ENCODE data around the gene DNHD1.
"Not testable (repeated sequence)": the region's sequence is repeated elsewhere in the genome, so short reads cannot be mapped to it uniquely, and the experiment has no call there.

Gene DNHD1

DNA sequence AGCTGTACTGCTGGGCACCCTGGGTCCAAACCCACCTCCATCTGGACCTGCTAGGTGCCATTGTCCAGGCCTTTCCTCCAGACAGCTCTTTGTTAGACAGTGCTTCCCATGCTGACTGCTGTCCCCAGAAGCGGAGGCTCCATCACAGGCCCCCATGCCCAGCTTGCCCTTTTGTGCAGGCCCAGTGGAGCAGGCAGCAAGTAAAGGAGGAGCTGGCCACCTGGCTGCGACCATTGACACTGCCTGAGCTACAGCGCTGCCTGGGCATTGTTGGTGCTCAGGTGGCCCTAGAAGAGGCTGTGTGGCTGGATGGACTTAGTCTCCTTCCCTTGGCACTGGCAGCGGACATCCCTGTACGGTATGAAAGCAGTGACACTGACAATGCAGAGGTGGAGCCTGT is 1.5 kb downstream of the DNHD1 start:
- H3K4me3 ChIP-seq (ENCODE audit: extremely low read depth, insufficient read depth, low read length, poor library complexity, severe bottlenecking): no peak overlapping the region
- WGBS, 2 experiments (ENCODE audit: insufficient coverage in 2 of 2): 97% methylated on average over 5 of the region's 5 CpGs
- peaks cover 65% of the 10 kb centered on the region for H3K36me3 ChIP-seq (ENCODE audit: control insufficient read depth, insufficient read depth, low read length)
- H3K27ac ChIP-seq (ENCODE audit: low read depth, low read length, severe bottlenecking): no peak overlapping the region
- H3K9me3 ChIP-seq (ENCODE audit: control insufficient read depth, low read length): no peaks in the 10 kb centered on the region
- H3K4me1 ChIP-seq (ENCODE audit: control insufficient read depth, insufficient read depth, low read length, poor library complexity, severe bottlenecking): peaks cover 3% of the 10 kb centered on the region

DNA sequence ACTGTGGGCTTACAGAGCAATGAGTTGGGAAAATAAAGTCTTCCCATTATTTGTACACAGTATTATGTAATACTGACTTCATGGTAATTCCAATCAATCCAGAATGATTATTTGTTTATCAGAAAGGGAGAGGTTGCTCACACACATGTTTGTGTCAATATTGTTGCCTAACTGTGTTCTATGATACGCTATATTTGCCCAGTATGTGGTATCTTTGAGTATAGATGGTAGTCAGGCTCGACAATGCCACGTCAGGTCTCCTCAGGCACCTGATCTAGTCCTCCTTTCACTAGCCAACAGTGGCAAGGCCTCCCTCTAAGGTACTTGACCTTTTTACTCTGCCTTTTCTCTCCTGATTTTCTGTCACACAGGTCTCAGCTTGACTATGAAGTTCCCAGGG is 5.3 kb downstream of the DNHD1 start:
- Histone ChIP-seq H3K36me3 (ENCODE audit: control insufficient read depth, insufficient read depth, low read length) (peaks cover 49% of the 10 kb centered on the region), H3K9me3 (ENCODE audit: control insufficient read depth, low read length) (no peaks in the 10 kb centered on the region), H3K4me1 (ENCODE audit: control insufficient read depth, insufficient read depth, low read length, poor library complexity, severe bottlenecking) (peaks cover 3% of the 10 kb centered on the region), H3K4me3 (ENCODE audit: extremely low read depth, insufficient read depth, low read length, poor library complexity, severe bottlenecking) (no peak overlapping the region), H3K27ac (ENCODE audit: low read depth, low read length, severe bottlenecking) (no peak overlapping the region)
- 80 to 100% methylated on average over 1 to 2 of the region's 3 CpGs for WGBS, 2 experiments (ENCODE audit: insufficient coverage in 2 of 2)

DNA sequence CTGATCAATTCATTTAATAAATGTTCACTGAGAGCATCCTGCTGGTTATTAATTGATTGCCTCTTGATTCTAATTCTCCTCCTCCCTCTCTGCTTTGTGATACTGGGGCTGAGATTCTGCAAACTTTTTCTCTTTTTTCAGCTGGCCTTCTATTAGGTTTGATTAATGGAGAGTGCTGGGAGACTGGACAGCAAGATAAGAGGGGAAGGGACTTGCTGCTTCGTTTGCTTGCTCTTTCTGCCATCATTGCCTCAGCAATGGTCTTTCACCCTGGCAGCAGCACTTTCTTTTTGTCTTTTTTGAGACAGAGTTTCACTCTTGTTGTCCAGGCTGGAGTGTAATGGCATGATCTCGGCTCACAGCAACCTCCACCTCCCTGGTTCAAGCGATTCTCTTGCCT is 7.1 kb downstream of the DNHD1 start:
- Histone ChIP-seq H3K9me3 (ENCODE audit: control insufficient read depth, low read length) (no peaks in the 10 kb centered on the region), H3K27ac (ENCODE audit: low read depth, low read length, severe bottlenecking) (no peak overlapping the region), H3K4me3 (ENCODE audit: extremely low read depth, insufficient read depth, low read length, poor library complexity, severe bottlenecking) (no peak overlapping the region), H3K4me1 (ENCODE audit: control insufficient read depth, insufficient read depth, low read length, poor library complexity, severe bottlenecking) (peaks cover 3% of the 10 kb centered on the region), H3K36me3 (ENCODE audit: control insufficient read depth, insufficient read depth, low read length) (peaks cover 47% of the 10 kb centered on the region)
- 70 to 85% methylated on average over 2 of the region's 3 CpGs for WGBS, 2 experiments (ENCODE audit: insufficient coverage in 2 of 2)

DNA sequence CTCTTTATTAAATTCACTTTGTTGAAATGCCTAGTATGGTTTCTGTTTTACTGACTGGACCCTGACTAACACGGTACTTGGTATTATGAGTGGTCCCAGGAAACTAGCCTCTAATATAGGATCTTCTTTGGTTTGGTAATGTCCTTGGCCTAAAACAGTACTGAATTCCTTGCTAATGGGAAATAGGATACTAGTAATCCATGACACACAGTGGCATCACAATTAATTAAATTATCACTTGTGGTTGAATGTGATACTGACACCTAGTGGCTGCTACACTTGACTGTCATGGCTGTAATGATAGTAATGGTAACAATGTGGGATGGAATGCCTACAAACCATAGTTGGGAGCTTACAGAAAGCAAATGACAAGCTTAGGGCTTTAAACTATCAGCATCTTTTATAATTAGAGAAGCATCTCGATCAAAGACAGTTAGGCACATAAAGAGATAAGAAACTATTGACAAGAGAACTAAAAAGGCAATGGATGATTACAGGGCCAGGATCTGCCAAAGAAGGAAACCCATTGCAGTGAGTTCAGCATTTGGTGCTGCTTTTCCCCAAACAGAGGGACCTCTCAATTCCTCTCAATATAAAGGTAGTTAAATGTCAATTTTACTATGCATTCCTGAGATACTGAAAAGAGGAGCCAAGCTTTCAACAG is 8.6 kb downstream of the DNHD1 start:
- Histone ChIP-seq H3K27ac (ENCODE audit: low read depth, low read length, severe bottlenecking) (no peak overlapping the region), H3K9me3 (ENCODE audit: control insufficient read depth, low read length) (no peaks in the 10 kb centered on the region), H3K4me1 (ENCODE audit: control insufficient read depth, insufficient read depth, low read length, poor library complexity, severe bottlenecking) (no peaks in the 10 kb centered on the region), H3K36me3 (ENCODE audit: control insufficient read depth, insufficient read depth, low read length) (peaks cover 48% of the 10 kb centered on the region), H3K4me3 (ENCODE audit: extremely low read depth, insufficient read depth, low read length, poor library complexity, severe bottlenecking) (no peak overlapping the region)
- 33 to 100% methylated on average over 1 of the region's 2 CpGs for WGBS, 2 experiments (ENCODE audit: insufficient coverage in 2 of 2)

DNA sequence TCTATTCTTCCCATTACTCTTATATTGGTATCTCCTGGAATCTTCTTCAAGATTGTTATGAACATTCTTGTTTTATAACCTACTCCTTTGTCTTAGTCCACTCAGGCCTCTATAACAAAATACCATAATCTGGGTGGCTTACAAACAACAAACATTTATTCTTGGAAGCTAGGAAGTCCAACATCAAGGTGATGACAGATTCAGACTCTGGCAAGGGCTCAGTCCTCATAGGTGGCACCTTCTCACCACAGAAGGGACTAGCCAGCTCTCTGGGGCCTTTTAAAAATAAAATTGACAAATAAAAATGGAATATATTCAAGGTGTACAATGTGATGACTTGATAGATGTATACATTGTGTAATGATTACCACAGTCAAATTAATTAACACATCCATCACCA is 19.8 kb downstream of the DNHD1 start:
- no peaks in the 10 kb centered on the region for H3K4me1 ChIP-seq (ENCODE audit: control insufficient read depth, insufficient read depth, low read length, poor library complexity, severe bottlenecking)
- H3K4me3 ChIP-seq (ENCODE audit: extremely low read depth, insufficient read depth, low read length, poor library complexity, severe bottlenecking): no peak overlapping the region
- H3K27ac ChIP-seq (ENCODE audit: low read depth, low read length, severe bottlenecking): no peak overlapping the region
- no peaks in the 10 kb centered on the region for H3K9me3 ChIP-seq (ENCODE audit: control insufficient read depth, low read length)
- peaks cover 58% of the 10 kb centered on the region for H3K36me3 ChIP-seq (ENCODE audit: control insufficient read depth, insufficient read depth, low read length)

DNA sequence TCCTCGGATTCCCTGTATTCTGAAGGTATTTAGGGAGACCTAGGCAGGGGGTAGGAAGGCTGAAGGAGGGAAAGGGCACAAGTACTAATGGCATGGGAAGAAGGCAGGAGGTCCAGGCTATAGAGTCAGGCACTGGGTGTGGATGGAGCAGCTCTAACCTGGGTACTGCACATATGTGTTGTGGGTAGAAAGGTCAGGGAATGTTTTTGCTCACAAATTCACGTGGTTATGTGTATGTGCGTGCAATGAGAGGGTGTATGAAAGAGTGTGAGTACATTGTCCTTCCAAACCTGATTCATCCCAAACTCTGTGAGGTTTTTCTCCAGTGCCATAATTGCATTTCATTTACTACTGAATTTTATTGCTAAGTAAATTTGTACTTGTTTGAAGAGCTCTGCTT is 23.2 kb downstream of the DNHD1 start:
- H3K36me3 ChIP-seq (ENCODE audit: control insufficient read depth, insufficient read depth, low read length): peaks cover 35% of the 10 kb centered on the region
- H3K27ac ChIP-seq (ENCODE audit: low read depth, low read length, severe bottlenecking): no peak overlapping the region
- H3K4me1 ChIP-seq (ENCODE audit: control insufficient read depth, insufficient read depth, low read length, poor library complexity, severe bottlenecking): peaks cover 8% of the 10 kb centered on the region
- H3K4me3 ChIP-seq (ENCODE audit: extremely low read depth, insufficient read depth, low read length, poor library complexity, severe bottlenecking): no peak overlapping the region
- no peaks in the 10 kb centered on the region for H3K9me3 ChIP-seq (ENCODE audit: control insufficient read depth, low read length)
- WGBS, 2 experiments (ENCODE audit: insufficient coverage in 2 of 2): 100% methylated on average over 1 of the region's 3 CpGs

DNA sequence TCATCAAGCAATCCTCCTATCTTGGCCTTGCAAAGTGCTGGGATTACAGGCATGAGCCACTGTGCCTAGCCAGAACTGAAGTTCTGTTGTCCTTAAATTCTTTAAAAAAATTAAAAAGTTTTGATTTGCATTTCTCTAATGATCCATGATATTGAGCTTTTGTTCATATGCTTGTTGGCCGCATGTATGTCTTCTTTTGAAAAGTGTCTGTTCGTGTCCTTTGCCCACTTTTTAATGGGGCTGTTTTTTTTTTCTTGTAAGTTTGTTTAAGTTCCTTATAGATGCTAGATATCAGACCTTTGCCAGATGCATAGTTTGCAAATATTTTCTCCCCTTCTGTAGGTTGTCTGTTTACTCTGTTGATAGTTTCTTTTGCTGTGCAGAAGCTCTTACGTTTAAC is 24.9 kb downstream of the DNHD1 start:
- H3K4me3 ChIP-seq (ENCODE audit: extremely low read depth, insufficient read depth, low read length, poor library complexity, severe bottlenecking); H3K9me3 ChIP-seq (ENCODE audit: control insufficient read depth, low read length); H3K4me1 ChIP-seq (ENCODE audit: control insufficient read depth, insufficient read depth, low read length, poor library complexity, severe bottlenecking); H3K27ac ChIP-seq (ENCODE audit: low read depth, low read length, severe bottlenecking): not testable (repeated sequence)
- peaks cover 26% of the 10 kb centered on the region for H3K36me3 ChIP-seq (ENCODE audit: control insufficient read depth, insufficient read depth, low read length)
- WGBS, 2 experiments (ENCODE audit: insufficient coverage in 2 of 2): 100% methylated on average over 2 of the region's 3 CpGs; no CpG with 5 or more reads in 1 of the 2 experiments

DNA sequence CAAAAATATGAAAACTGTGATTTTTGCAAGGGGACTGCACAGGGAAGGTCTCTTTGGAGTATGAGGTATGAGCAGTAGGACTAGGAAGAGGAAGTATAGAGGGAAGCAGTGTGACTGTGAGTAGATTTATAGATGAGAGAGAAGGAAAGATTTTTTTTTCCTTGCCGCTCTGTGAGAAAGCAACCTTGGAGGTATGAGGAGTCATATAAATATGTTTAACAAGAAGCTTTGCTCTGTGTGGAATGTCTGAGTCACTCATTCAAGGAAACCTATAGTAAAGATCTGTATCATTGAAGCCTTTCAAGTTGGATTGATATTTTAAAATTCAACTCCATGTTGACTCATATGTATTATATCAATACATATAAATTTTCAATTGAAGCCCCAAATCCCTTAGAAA is 26.2 kb downstream of the DNHD1 start:
- WGBS, 2 experiments (ENCODE audit: insufficient coverage in 2 of 2): 0% methylated on average over 1 of the region's 1 CpG; no CpG with 5 or more reads in 1 of the 2 experiments
- no peak overlapping the region for H3K4me3 ChIP-seq (ENCODE audit: extremely low read depth, insufficient read depth, low read length, poor library complexity, severe bottlenecking)
- no peaks in the 10 kb centered on the region for H3K9me3 ChIP-seq (ENCODE audit: control insufficient read depth, low read length)
- peaks cover 8% of the 10 kb centered on the region for H3K4me1 ChIP-seq (ENCODE audit: control insufficient read depth, insufficient read depth, low read length, poor library complexity, severe bottlenecking)
- peaks cover 29% of the 10 kb centered on the region for H3K36me3 ChIP-seq (ENCODE audit: control insufficient read depth, insufficient read depth, low read length)
- no peak overlapping the region for H3K27ac ChIP-seq (ENCODE audit: low read depth, low read length, severe bottlenecking)

DNA sequence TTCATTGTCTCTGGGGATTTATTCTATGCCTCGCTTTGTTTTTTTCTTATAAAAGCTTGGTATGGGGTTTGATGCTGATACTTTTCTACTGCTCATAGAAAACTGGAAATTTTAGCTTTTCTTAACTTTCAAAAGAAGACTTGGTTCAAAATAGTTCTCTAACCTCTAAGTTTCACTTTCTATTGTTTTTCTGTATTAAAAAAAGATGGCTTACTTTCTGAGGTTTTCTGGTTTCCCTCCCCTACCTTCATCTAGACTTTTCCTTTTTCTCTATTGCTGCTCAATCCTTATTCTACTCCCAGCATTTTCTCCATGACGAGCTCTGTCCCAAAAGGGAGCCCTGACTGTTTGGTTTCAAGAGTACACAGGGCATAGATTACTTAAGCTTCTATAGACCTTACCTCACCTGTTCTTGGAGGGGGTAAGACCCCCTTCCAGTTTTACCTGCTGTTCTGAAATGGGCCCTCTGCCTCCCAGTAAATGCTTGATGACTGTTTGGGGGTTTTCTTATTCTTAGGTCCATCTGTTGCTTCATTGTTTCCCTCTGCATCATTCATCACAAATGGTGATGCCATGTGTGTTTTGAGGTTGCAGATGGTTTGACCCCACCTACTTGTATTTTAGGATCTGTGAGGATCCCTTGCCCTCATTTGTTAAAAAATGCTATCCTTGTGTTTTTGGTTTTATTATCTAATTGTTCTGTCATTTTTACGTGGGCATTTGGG is 29.5 kb downstream of the DNHD1 start:
- H3K9me3 ChIP-seq (ENCODE audit: control insufficient read depth, low read length): no peaks in the 10 kb centered on the region
- 71% methylated on average over 1 of the region's 3 CpGs; no CpG with 5 or more reads in 1 of the 2 experiments for WGBS, 2 experiments (ENCODE audit: insufficient coverage in 2 of 2)
- no peak overlapping the region for H3K4me3 ChIP-seq (ENCODE audit: extremely low read depth, insufficient read depth, low read length, poor library complexity, severe bottlenecking)
- H3K4me1 ChIP-seq (ENCODE audit: control insufficient read depth, insufficient read depth, low read length, poor library complexity, severe bottlenecking): peaks cover 8% of the 10 kb centered on the region
- no peak overlapping the region for H3K27ac ChIP-seq (ENCODE audit: low read depth, low read length, severe bottlenecking)
- H3K36me3 ChIP-seq (ENCODE audit: control insufficient read depth, insufficient read depth, low read length): peaks cover 23% of the 10 kb centered on the region

DNA sequence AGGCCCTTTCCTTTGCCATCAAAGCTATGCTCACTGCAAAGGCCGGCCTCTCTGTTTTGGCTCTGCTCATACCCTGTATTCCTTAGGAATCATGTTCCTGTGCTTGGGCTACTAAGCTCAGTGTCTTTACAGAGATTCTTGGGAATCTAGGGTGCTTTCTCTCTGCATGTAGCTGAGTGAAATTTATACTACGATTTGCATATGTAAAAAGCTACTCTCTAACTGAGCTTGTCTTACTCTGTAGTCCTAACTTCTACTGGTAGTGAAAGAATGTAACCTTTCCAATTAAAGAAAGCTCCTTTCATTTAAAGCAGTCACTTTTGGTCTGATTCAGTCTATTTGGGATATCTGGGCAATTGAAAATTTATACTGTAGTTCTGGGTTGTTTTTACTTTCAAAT is 32.2 kb downstream of the DNHD1 start:
- WGBS, 2 experiments (ENCODE audit: insufficient coverage in 2 of 2): no CpG with 5 or more reads among the region's 2 CpGs
- Histone ChIP-seq H3K9me3 (ENCODE audit: control insufficient read depth, low read length) (no peaks in the 10 kb centered on the region), H3K27ac (ENCODE audit: low read depth, low read length, severe bottlenecking) (no peak overlapping the region), H3K36me3 (ENCODE audit: control insufficient read depth, insufficient read depth, low read length) (peaks cover 32% of the 10 kb centered on the region), H3K4me3 (ENCODE audit: extremely low read depth, insufficient read depth, low read length, poor library complexity, severe bottlenecking) (no peak overlapping the region), H3K4me1 (ENCODE audit: control insufficient read depth, insufficient read depth, low read length, poor library complexity, severe bottlenecking) (no peaks in the 10 kb centered on the region)

DNA sequence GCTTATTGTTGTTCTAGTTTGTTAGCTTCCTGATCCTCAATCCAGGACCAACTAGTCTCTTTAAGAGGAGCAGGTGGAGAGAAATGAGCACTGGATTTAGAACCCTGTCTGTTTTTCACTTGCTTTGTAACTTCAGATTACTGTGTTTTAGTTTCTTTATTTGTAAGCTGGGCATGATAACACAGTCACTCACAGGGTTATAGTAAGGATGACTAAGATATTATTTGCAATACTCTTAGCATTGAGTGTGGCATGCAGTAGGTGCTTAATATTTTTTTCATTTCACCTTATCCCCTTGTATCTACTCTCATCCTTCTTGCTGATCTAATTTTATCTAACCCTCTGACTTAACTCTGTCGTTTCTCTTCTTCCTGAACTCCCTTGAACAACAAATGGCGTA is 33.8 kb downstream of the DNHD1 start:
- WGBS, 2 experiments (ENCODE audit: insufficient coverage in 2 of 2): 97 to 100% methylated on average over 1 to 2 of the region's 2 CpGs
- H3K4me1 ChIP-seq (ENCODE audit: control insufficient read depth, insufficient read depth, low read length, poor library complexity, severe bottlenecking): no peaks in the 10 kb centered on the region

More for the DNA sequence above, 33.8 kb downstream of the DNHD1 start:
- Histone ChIP-seq H3K27ac (ENCODE audit: low read depth, low read length, severe bottlenecking) (no peak overlapping the region), H3K9me3 (ENCODE audit: control insufficient read depth, low read length) (no peaks in the 10 kb centered on the region), H3K36me3 (ENCODE audit: control insufficient read depth, insufficient read depth, low read length) (peaks cover 27% of the 10 kb centered on the region), H3K4me3 (ENCODE audit: extremely low read depth, insufficient read depth, low read length, poor library complexity, severe bottlenecking) (no peak overlapping the region)
